ENCODE results near the gene EMX1.

The EMX1 gene

DNA sequence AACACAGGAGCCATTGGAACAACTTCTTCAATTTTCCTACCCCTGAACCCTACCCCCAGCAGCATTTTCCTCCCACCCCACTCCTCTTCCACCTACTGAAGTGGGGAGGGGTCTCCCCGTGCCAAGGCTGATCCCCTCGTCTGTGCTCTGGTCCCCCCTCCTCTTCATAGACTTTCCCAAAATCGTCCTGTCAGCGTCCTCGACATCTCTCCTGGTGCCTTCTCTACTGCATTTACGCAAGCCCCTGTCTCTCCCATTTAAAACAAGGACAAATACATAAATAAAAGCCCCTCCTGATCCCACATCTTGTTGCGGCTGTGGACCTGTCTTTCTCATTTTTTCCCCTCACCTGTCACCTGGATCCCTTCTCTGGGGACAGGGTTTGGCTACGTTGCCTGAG, 42.2 kb downstream of the EMX1 start:
- Histone ChIP-seq H3K79me2 (ENCODE audit: insufficient read depth, low read depth) (no peaks in the 10 kb centered on the region), H3K4me2 (no peak overlapping the region), H3K27me3 (ENCODE audit: insufficient read depth, low read depth) (no peaks in the 10 kb centered on the region), H3K4me3 (IDR thresholded peaks at IDR 0.05; ENCODE audit: insufficient read depth, low read depth, low read length) (no peak overlapping the region), H3K27ac (no peak overlapping the region), H3K9ac (no peak overlapping the region), H4K20me1 (ENCODE audit: insufficient read depth) (no peaks in the 10 kb centered on the region), H3K4me1 (ENCODE audit: low read depth, poor library complexity, severe bottlenecking) (no peaks in the 10 kb centered on the region), H2AFZ (ENCODE audit: low read depth) (no peak overlapping the region), H3K36me3 (ENCODE audit: insufficient read depth) (no peaks in the 10 kb centered on the region)
- TF ChIP-seq, protein P1, sequence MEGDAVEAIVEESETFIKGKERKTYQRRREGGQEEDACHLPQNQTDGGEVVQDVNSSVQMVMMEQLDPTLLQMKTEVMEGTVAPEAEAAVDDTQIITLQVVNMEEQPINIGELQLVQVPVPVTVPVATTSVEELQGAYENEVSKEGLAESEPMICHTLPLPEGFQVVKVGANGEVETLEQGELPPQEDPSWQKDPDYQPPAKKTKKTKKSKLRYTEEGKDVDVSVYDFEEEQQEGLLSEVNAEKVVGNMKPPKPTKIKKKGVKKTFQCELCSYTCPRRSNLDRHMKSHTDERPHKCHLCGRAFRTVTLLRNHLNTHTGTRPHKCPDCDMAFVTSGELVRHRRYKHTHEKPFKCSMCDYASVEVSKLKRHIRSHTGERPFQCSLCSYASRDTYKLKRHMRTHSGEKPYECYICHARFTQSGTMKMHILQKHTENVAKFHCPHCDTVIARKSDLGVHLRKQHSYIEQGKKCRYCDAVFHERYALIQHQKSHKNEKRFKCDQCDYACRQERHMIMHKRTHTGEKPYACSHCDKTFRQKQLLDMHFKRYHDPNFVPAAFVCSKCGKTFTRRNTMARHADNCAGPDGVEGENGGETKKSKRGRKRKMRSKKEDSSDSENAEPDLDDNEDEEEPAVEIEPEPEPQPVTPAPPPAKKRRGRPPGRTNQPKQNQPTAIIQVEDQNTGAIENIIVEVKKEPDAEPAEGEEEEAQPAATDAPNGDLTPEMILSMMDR (conservative IDR thresholded peaks at IDR 0.05; ENCODE audit: low read depth, low read length), result no peak

GRCh38 chr2:72959995-72960981, 43.0 kb downstream of the EMX1 start:
- Histone ChIP-seq H3K4me2 (no peak overlapping the region), H2AFZ (ENCODE audit: low read depth) (no peak overlapping the region), H3K27me3 (ENCODE audit: insufficient read depth, low read depth) (no peaks in the 10 kb centered on the region), H3K4me3 (IDR thresholded peaks at IDR 0.05; ENCODE audit: insufficient read depth, low read depth, low read length) (no peak overlapping the region), H3K4me1 (ENCODE audit: low read depth, poor library complexity, severe bottlenecking) (no peaks in the 10 kb centered on the region), H3K79me2 (ENCODE audit: insufficient read depth, low read depth) (no peaks in the 10 kb centered on the region), H4K20me1 (ENCODE audit: insufficient read depth) (no peaks in the 10 kb centered on the region), H3K9ac (no peak overlapping the region), H3K27ac (no peak overlapping the region), H3K36me3 (ENCODE audit: insufficient read depth) (no peaks in the 10 kb centered on the region)
- TF ChIP-seq, protein P1 (conservative IDR thresholded peaks at IDR 0.05; ENCODE audit: low read depth, low read length), result no peak

- Histone ChIP-seq H3K27me3 (ENCODE audit: insufficient read depth, low read depth) (no peaks in the 10 kb centered on the region), H3K79me2 (ENCODE audit: insufficient read depth, low read depth) (no peaks in the 10 kb centered on the region), H3K9ac (no peak overlapping the region), H3K4me3 (IDR thresholded peaks at IDR 0.05; ENCODE audit: insufficient read depth, low read depth, low read length) (no peak overlapping the region), H2AFZ (ENCODE audit: low read depth) (no peak overlapping the region), H3K36me3 (ENCODE audit: insufficient read depth) (no peaks in the 10 kb centered on the region), H4K20me1 (ENCODE audit: insufficient read depth) (no peaks in the 10 kb centered on the region), H3K4me1 (ENCODE audit: low read depth, poor library complexity, severe bottlenecking) (no peaks in the 10 kb centered on the region), H3K27ac (no peak overlapping the region), H3K4me2 (no peak overlapping the region)
- TF ChIP-seq, protein P1 (conservative IDR thresholded peaks at IDR 0.05; ENCODE audit: low read depth, low read length), result no peak
Observed at GRCh38 chr2:72961036-72961720, 43.9 kb downstream of the EMX1 start.

DNA sequence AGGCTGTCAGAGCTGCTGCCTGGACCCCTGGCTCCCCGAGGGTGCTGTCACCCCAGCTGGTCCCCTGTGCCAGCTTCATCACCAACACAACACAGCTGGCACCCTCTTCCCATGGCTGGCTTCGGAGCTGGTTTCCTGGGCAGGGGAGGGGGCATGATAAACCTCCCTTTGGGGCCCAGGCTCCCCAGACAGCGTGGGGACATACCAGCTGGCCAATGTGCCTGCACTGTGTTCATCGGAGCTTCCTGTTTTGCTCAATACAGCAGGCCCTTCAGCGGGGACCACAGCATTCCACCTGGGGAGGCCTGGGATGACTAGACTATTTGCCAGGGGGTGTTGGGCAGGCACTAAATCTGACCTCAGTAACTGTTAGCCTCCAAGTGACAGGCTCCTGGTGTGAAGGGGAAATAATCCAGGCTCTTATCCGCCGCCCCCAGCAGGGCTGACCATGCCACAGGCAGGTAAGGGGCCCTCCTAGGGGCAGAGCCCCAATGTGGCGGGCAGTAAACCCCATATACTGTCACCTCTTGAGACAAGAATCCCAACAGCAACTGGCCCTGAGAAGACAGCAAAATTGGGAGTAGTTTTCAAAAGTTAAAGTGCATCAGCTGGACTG, 44.6 kb downstream of the EMX1 start:
- no peaks in the 10 kb centered on the region for H4K20me1 ChIP-seq (ENCODE audit: insufficient read depth)
- H3K27ac ChIP-seq, result no peak overlapping the region
- H2AFZ ChIP-seq (ENCODE audit: low read depth), result no peak overlapping the region
- no peaks in the 10 kb centered on the region for H3K79me2 ChIP-seq (ENCODE audit: insufficient read depth, low read depth)
- no peak overlapping the region for H3K4me2 ChIP-seq
- no peaks in the 10 kb centered on the region for H3K27me3 ChIP-seq (ENCODE audit: insufficient read depth, low read depth)
- TF ChIP-seq, protein P1 (conservative IDR thresholded peaks at IDR 0.05; ENCODE audit: low read depth, low read length), result no peak
- H3K36me3 ChIP-seq (ENCODE audit: insufficient read depth), result no peaks in the 10 kb centered on the region
- no peak overlapping the region for H3K9ac ChIP-seq
- no peaks in the 10 kb centered on the region for H3K4me1 ChIP-seq (ENCODE audit: low read depth, poor library complexity, severe bottlenecking)
- no peak overlapping the region for H3K4me3 ChIP-seq (IDR thresholded peaks at IDR 0.05; ENCODE audit: insufficient read depth, low read depth, low read length)

All from KMS-11 (cell line).